Measurements from ENCODE around the gene PIAS2. TPM values are rescaled to one million over a fixed set of nuclear protein-coding genes. Genes with fewer than 3 reads are reported as not detected.

The PIAS2 gene
- total RNA-seq, 1 donor from 2014 or later = 13.7 TPM

DNA sequence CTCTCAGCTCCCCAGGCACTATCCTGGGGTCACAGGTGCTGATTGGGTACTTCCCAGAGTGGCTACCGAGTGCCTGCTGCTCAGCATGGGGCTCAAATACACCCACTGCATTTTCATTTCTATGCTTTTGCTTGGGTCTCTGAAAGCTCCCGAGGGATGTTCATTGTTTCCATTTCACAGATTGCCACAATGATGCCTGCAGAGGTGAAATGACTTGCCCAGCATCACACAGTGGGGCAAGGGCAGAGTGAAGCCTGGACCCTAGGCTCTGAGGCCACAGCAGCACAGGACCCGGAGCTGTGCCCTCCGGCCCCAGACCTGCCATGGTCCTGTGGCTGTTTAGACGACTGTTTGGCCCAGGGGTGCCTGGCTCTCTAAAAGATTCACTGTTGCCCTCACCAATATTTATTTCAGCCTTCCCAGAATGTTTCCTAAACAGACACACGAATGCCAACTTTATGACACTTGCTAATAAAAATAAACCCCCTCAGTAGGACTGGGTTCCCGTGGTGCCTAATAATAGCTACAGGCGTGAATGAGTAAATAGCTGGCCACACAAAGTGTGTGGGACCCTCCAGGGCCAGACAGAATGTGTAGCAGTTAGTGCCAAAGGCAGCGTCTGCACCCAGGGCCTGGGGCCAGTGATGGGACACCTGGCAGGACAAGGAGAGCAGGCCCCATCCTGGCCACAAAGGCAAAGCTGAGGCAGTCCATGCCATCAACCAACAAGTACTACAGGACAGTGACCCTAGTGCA, 149.0 kb downstream of the PIAS2 start:
- no peak for DNase-seq (ENCODE audit: low spot score)
- no peak for ATAC-seq

DNA sequence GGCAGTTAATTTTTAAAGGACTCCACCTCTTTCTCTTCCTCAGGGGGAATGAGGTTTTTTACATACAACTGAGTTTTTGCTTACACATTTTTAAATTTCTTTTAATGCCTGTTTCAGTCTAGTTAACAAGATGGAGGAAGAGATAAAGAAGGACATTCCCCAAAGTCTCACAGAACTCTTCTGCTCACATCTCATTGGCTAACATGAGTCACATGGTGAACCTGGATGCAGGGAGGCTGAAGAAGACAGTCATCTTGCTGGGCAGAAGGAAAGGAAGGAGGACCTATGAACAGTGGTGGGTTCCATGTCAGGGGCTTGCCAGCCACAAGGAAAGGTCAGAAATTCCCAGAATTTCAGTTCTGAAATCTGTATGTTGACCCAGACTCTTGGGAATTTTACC, 150.1 kb downstream of the PIAS2 start:
- no peak for ATAC-seq

DNA sequence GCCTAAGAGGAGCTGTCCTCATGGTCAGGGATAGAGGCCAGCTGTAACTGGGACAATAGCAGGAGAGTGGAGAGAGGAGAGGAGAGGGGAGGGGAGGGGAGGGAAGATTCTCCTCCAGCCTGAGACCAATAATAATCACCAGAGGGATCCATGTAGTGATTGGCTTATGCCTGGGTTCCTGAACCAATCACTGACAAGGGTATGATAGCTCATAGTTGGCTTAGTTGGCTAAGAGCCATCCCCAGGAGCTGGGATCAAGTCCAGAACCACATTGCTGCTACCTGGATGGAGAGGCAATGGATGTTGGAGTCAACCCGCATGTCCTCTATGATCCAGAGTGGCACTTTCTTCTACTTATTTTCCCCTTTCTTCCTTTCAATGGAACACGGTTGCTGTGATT, 152.7 kb downstream of the PIAS2 start:
- ATAC-seq (no peak), DNase-seq (ENCODE audit: low spot score) (no peak)

More for the DNA sequence above, 150.1 kb downstream of the PIAS2 start:
- DNase-seq (ENCODE audit: low spot score) = no peak

DNA sequence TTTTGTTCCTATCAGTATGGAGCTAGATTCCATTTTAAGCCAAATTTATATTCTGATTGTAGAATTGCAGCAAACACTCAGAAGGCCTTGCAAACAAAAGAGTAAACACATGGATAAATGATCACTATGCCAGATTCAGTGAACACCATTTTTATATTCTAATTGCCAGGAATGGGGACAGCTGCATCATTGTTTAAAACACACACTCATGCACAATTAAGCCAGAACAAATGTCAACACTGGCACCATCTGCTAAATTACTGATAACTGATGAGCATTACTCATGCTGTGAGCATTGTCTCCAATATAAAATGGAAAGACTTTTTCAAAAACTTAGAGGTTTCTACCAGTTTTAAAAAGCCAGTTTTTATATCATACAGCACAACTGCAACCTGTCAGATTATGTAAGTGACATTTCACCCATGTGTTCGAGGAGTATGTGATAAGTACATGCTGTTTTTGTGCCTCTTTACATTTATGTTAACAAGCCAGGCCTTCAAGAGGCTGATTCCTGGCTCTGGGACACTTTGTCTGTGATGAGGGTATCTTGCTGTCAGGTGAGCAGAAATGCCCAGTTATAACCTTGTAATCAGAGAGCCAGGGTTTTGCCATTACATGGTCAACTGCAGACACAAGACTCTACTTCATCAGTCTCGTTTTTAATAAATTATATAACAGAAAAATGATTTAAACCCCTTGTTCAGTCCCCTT, 156.1 kb downstream of the PIAS2 start:
- DNase-seq (ENCODE audit: low spot score) = no peak
- ATAC-seq = no peak

DNA sequence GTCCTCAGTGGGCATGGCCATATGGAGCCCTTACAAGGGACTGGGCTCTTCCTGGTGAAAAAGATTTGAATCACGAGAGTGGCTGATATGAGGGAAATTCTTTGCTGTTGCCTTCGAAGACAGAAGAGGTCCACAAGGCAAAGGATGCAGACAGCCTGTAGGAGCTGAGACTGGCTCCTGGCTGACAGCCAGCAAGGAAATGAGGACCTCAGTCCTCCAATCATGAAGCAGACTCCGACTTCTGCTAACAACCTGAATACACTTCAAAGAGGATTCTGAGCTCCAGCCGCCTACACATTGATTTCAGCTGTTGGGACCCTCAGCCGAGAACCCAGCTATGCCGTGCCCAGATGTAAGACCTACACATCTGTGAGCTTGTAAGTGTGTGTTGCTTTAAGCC, 157.4 kb downstream of the PIAS2 start:
- DNase-seq (ENCODE audit: low spot score) (no peak), ATAC-seq (no peak)

DNA sequence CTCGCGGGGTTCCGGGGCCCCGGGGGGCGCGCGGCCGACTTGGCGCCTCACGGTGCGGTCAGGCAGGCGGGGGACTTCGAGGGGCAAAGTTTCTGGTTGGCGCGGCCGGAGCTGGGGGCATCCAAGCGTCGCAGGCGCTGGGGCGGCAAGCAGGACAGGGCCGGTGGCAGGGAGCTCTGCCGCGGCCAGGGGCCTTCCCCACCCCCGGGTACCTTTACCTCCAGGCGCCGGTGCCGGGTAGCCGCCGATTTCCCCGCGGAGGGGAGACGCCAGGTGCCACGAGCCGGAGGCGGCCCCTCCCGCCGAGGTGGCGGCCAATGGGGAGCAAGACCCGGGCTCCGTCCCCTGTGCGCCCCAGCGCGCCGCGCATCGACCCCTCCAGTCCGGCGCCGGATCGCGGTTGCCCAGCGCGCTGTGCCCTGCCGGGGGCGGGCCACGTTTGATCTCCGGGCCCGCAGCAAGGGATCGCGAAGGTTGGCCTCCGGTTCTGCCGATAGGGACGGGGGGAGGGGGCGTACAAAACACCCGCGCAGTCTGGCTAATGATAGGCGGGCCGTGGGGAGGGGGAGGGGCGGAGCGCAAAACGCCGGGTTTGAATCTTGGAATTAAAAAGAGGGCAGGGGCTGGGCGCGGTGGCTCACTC, 160.6 kb downstream of the PIAS2 start, which contains the start of gene ST8SIA5:
Gene ST8SIA5 (minus strand): TSS at position 495 of the 643 bp plus-strand sequence. CDS start 545 bp downstream, outside the sequence.
- DNase-seq (ENCODE audit: low spot score) (no peak), ATAC-seq (no peak)

DNA sequence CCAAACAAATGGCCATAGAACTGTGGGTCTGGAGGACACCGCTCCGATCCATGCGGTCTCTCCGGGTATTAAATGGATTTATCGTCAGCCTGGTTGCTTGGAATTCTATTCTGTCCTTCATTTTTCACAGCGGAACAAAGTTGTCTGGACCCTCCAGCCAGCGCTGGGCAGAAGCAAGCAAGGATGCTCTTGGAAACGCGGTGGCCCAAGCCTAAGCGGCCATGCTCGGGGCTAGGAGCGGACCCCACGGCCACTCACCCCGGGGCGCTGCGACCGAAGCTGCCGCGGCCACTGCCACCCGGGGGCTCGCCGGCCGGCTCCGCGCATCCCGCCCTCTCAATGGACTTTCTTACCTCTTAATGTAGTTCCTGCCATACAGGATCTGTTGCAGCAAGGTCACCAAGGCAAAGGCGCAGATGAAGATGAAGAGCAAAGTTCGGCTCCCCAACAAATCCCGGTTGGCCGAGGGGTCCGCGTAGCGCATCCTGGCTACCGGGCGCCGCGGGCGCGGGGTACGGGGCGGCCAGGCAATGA, 161.2 kb downstream of the PIAS2 start:
- DNase-seq (ENCODE audit: low spot score) = no peak
- ATAC-seq = no peak

DNA sequence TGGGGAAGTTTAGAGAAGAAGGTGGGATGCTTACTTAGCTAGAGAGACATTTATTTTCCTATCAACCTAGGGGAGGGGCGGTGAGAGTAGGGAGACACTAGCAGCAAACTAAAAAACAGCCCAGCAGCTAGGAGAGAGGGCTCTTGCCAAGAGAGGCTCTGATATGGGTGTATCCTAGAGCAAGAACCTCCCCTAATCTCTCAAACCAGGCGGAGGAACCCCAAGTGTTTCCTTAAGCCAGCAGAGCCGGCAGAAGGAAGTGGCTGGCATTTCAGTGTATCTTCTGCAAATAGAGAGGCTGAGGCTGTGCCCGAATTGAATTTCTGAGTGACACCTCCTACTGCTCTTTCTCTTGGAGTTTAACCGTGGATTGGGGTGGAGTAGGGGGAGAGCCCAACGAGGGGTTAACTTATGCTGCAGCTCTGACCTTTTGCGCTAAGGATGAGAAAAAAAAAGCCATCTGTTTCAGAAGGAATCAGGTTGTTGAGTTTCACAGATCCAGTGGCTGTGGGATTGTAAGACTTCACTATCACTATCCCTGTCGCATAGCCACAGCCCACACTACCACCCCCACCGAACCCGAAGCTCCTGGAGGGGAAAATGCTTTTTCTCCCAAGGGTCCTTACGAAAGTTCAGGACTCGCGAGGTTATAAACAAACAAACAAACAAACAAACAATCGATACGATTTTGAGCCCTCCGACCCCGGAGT, 161.8 kb downstream of the PIAS2 start:
- DNase-seq (ENCODE audit: low spot score) (no peak), ATAC-seq (no peak)

DNA sequence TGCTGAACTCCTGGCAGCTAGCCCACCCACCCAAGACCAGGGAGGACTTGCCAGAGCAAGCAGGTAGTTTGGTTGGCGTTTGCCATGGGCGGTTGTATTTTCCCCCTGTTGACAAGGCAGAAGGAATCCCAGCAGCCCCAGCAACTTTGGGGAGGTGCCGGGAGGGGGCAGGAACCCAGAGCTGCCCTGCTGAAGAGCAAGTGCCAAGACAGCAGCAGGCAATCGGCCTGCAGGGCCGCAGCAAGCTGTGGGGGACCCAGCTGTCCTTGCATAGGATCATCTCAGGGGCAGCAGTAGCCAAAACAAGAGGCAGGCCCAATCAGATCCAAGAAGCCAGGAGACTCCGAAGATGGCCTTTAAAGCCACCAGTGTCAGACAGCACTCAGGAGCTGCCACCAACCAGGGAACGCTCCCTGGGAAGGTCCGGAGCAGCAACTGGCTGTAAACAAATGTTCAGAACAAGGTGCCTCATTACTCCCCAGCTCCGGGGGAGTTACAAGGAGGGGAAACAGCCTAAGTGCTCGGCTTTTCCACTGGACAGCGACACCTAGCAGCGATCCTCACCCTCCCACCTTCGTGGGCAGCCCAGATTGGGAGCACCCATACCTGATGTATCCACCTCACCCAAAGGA, 162.5 kb downstream of the PIAS2 start:
- DNase-seq (ENCODE audit: low spot score) (no peak), ATAC-seq (peak; percentile 23)

DNA sequence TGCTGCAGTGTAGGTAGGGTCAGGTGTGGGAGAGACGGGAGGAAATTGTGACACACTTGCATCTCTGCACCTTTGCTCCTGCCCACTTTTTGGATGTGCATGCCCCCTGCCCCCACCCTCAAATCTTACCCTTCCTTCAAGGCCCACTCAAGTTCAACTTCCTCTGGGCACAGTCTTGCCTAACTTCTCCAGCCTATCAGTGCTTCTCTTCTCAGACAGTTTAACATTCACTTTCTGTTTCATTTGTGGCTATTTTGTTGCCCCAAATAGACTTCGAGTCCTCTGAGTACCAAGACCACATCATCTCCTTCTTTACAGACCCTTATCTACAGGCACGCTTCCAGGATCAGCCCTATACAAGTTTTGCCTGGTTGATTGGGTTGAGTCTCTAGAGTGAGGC, 163.1 kb downstream of the PIAS2 start:
- ATAC-seq (no peak), DNase-seq (ENCODE audit: low spot score) (no peak)

Other genes with a start within 250 kb of the PIAS2 start
- 0.23 TPM for gene ST8SIA5, start 160.5 kb downstream of the PIAS2 start, total RNA-seq
- 4.5 TPM for gene KATNAL2, start 95 bp upstream of the PIAS2 start, total RNA-seq
- not detected for gene ELOA2, start 118.1 kb upstream of the PIAS2 start, total RNA-seq
- 29.7 TPM for gene HDHD2, start 233.0 kb upstream of the PIAS2 start, total RNA-seq

All from left lobe of liver (tissue), 2 donors.